ENCODE results near the gene TMEM225. TPM values are rescaled to one million over a fixed set of nuclear protein-coding genes. Genes with fewer than 3 reads are reported as not detected.

Gene TMEM225
- polyA plus RNA-seq, 3 donors, result not detected

- 78 to 91% (median 87%) methylated on average over 2 of the region's 2 CpGs for WGBS, 3 donors
- no peak overlapping the region for H3K27ac ChIP-seq (ENCODE audit: low read depth, low read length)
Observed at GRCh38 chr11:123833095-123833494, 52.4 kb downstream of the TMEM225 start.

Other genes with a start within 250 kb of the TMEM225 start
- 1 to 10 TPM in 2 of 3 donors, under 1 TPM in 1; 0.70 to 1.7 (median 1.6) TPM for gene SCN3B, start 231.0 kb downstream of the TMEM225 start, polyA plus RNA-seq
- gene ZNF202, start 144.0 kb downstream of the TMEM225 start, polyA plus RNA-seq, result 1 to 10 TPM; 3.5 to 7.3 (median 5.0) TPM
- not detected for gene OR6X1, start 131.2 kb downstream of the TMEM225 start, polyA plus RNA-seq
- not detected for gene OR6M1, start 79.3 kb downstream of the TMEM225 start, polyA plus RNA-seq
- not detected for gene OR8D4, start 16.5 kb upstream of the TMEM225 start, polyA plus RNA-seq
- not detected for gene OR4D5, start 53.9 kb upstream of the TMEM225 start, polyA plus RNA-seq
- not detected for gene OR6T1, start 58.2 kb upstream of the TMEM225 start, polyA plus RNA-seq
- gene OR10S1, start 92.1 kb upstream of the TMEM225 start, polyA plus RNA-seq, result not detected
- not detected for gene OR10G6, start 109.5 kb upstream of the TMEM225 start, polyA plus RNA-seq
- gene OR10G4, start 127.3 kb upstream of the TMEM225 start, polyA plus RNA-seq, result under 1 TPM in 1 of 3 donors, not detected in 2; 0.13 TPM
- gene OR10G9, start 137.3 kb upstream of the TMEM225 start, polyA plus RNA-seq, result not detected
- gene OR10G8, start 141.1 kb upstream of the TMEM225 start, polyA plus RNA-seq, result not detected
- not detected for gene OR10G7, start 155.7 kb upstream of the TMEM225 start, polyA plus RNA-seq
- 10 to 100 TPM in 2 of 3 donors, 1 to 10 TPM in 1; 9.2 to 15.0 (median 10.7) TPM for gene VWA5A, start 229.8 kb upstream of the TMEM225 start, polyA plus RNA-seq